HG03575 (cell line): ENCODE data around the gene KSR2.
"Not testable (repeated sequence)": the region's sequence is repeated elsewhere in the genome, so short reads cannot be mapped to it uniquely, and the experiment has no call there.

Source experiments
- ATAC-seq: cut with Tn5 transposase; IDR thresholded peaks from one replicate; pipeline ENCODE4 v1.9.1; 2021; ENCODE audit not compliant: unreplicated experiment, insufficient number of reproducible peaks, low FRiP score; ENCODE audit errors: extremely low read depth

The KSR2 gene

GRCh38 chr12:117900561-117900960 is 68.2 kb downstream of the KSR2 start:
- ATAC-seq = no peak

- ATAC-seq = no peak
These were observed 71.2 kb downstream of the KSR2 start for GRCh38 chr12:117897372-117898161.

- ATAC-seq = no peak
These were observed 72.8 kb downstream of the KSR2 start for GRCh38 chr12:117896009-117896408.

GRCh38 chr12:117892441-117892840 is 76.3 kb downstream of the KSR2 start:
- no peak for ATAC-seq

GRCh38 chr12:117891265-117891664 is 77.5 kb downstream of the KSR2 start:
- ATAC-seq = not testable (repeated sequence)

GRCh38 chr12:117890644-117891043 is 78.1 kb downstream of the KSR2 start:
- ATAC-seq = no peak

GRCh38 chr12:117890137-117890536 is 78.7 kb downstream of the KSR2 start:
- no peak for ATAC-seq

GRCh38 chr12:117889098-117889497 is 79.7 kb downstream of the KSR2 start:
- no peak for ATAC-seq

GRCh38 chr12:117885211-117885610 is 83.6 kb downstream of the KSR2 start:
- ATAC-seq = no peak

- ATAC-seq = no peak
These were observed 84.6 kb downstream of the KSR2 start for GRCh38 chr12:117884161-117884560.

- ATAC-seq = no peak
These were observed 86.1 kb downstream of the KSR2 start for GRCh38 chr12:117882603-117883184.

GRCh38 chr12:117882181-117882580 is 86.6 kb downstream of the KSR2 start:
- ATAC-seq = no peak

- no peak for ATAC-seq
These were observed 87.3 kb downstream of the KSR2 start for GRCh38 chr12:117881517-117881916.

- no peak for ATAC-seq
These were observed 90.2 kb downstream of the KSR2 start for GRCh38 chr12:117878605-117879004.

- no peak for ATAC-seq
These were observed 92.4 kb downstream of the KSR2 start for GRCh38 chr12:117876436-117876816.

- ATAC-seq = no peak
These were observed 92.9 kb downstream of the KSR2 start for GRCh38 chr12:117875744-117876435.

- ATAC-seq = no peak
These were observed 93.9 kb downstream of the KSR2 start for GRCh38 chr12:117874842-117875434.

GRCh38 chr12:117874198-117874597 is 94.6 kb downstream of the KSR2 start:
- not testable (repeated sequence) for ATAC-seq

- ATAC-seq = no peak
These were observed 96.1 kb downstream of the KSR2 start for GRCh38 chr12:117872546-117873169.
